ENCODE results near the gene ELOVL3.

The ELOVL3 gene

DNA sequence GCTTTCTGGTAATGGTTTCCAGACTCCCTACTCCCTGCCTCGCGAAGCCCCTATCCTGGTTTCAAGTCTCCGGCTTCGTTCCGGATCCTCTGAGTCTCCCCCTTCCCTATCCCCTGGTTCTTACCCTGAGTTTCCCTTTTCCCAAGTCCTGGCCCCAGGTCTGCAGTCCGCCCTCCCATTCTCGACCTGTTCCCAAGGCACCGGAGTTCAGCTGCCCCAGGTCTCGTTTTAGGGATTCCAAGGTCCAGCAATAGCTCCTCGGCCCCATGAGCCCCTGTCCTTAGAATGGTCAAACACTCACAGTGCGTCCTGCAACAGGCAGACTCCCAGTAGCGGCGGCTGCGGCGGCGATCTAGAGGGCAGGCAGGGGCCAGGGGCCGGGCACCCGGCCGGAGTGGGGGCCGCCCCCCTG is 14.9 kb downstream of the ELOVL3 start:
- TF ChIP-seq CTCF (conservative IDR thresholded peaks at IDR 0.05; ENCODE audit: low read depth), result no peak
- H3K27ac ChIP-seq, result no peak overlapping the region
- DNase-seq (ENCODE audit: low spot score), result no peak
- ChIA-PET POLR2A (ENCODE audit: low non-redundant PET) (no interaction called here), CTCF (interaction anchor here (0.7 to 2.3 kb wide), 3 partner anchors 9 to 27 kb away, joined by 3 to 12 read pairs (median 11); no protein-coding TSS in a partner anchor)

GRCh38 chr10:102241444-102242117 is 15.5 kb downstream of the ELOVL3 start, which contains the start of gene PITX3:
TSS of gene PITX3 (minus strand) at chr10:102241512. CDS start at chr10:102232080, 9,432 bp downstream.
- peak; percentile 98 for DNase-seq (ENCODE audit: low spot score)
- no peak within 1 kb of the TSS for H3K27ac ChIP-seq
- POLR2A ChIA-PET (ENCODE audit: low non-redundant PET), result no interaction called here
- CTCF ChIA-PET, result interaction anchor here (0.7 to 2.3 kb wide), 3 partner anchors 10 to 27 kb away, joined by 3 to 12 read pairs (median 11); no protein-coding TSS in a partner anchor
- no peak for TF ChIP-seq CTCF (conservative IDR thresholded peaks at IDR 0.05; ENCODE audit: low read depth)

- H3K27ac ChIP-seq, result no peak overlapping the region
- no peak for TF ChIP-seq CTCF (conservative IDR thresholded peaks at IDR 0.05; ENCODE audit: low read depth)
- no peak for DNase-seq (ENCODE audit: low spot score)
- ChIA-PET POLR2A (ENCODE audit: low non-redundant PET) (no interaction called here), CTCF (no interaction called here)
These were observed 16.0 kb downstream of the ELOVL3 start for GRCh38 chr10:102242118-102242485.

DNA sequence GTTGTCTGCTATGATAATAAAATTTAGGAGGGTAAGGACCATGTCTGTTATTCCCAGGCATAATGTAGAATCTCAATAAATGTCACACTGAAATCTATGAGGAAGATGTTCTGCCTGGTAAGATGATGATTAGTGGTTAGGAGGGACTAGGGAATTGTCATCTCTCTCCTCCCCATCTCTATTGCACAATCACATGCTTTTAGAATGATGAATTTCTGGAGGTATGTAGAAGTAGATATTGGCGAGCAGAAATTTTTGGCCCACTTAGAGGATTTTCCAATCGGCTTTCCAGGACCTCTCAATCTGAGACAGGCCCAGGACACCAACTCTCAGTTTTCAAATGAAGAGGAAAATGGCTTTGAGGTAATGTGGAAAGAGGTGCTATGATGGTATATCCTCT is 17.2 kb downstream of the ELOVL3 start:
- H3K27ac ChIP-seq, result peak overlapping the region; percentile 56; the same call in 1 of the 2 replicates
- ChIA-PET POLR2A (ENCODE audit: low non-redundant PET) (interaction anchor here (0.7 kb wide), 1 partner anchor 119 kb away, joined by 5 read pairs; no protein-coding TSS in a partner anchor), CTCF (interaction anchor here (0.6 to 0.7 kb wide), 2 partner anchors 146 to 173 kb away, joined by 4 to 5 read pairs; no protein-coding TSS in a partner anchor)
- TF ChIP-seq CTCF (conservative IDR thresholded peaks at IDR 0.05; ENCODE audit: low read depth), result no peak
- peak; percentile 88 for DNase-seq (ENCODE audit: low spot score)

GRCh38 chr10:102245082-102245931 is 19.2 kb downstream of the ELOVL3 start, which contains the start of gene GBF1:
TSS of gene GBF1 (plus strand) at chr10:102245532. CDS start at chr10:102258939, 13,407 bp downstream.
- peak; percentile 100 for DNase-seq (ENCODE audit: low spot score)
- no peak for TF ChIP-seq CTCF (conservative IDR thresholded peaks at IDR 0.05; ENCODE audit: low read depth)
- H3K27ac ChIP-seq, result peak within 1 kb of the TSS; percentile 84
- ChIA-PET CTCF (interaction anchor here (0.5 to 1.4 kb wide), 4 partner anchors 8 to 18 kb away, joined by 3 to 4 read pairs (median 3); no protein-coding TSS in a partner anchor), POLR2A (ENCODE audit: low non-redundant PET) (interaction anchor here (0.5 to 0.6 kb wide), 2 partner anchors 33 to 348 kb away, joined by 3 to 5 read pairs; no protein-coding TSS in a partner anchor)

- H3K27ac ChIP-seq, result peak overlapping the region; percentile 84
- POLR2A ChIA-PET (ENCODE audit: low non-redundant PET), result interaction anchor here (0.5 kb wide), 1 partner anchor 348 kb away, joined by 3 read pairs; no protein-coding TSS in a partner anchor
- no peak for TF ChIP-seq CTCF (conservative IDR thresholded peaks at IDR 0.05; ENCODE audit: low read depth)
- CTCF ChIA-PET, result interaction anchor here (0.7 to 1.4 kb wide), 2 partner anchors 9 to 15 kb away, joined by 3 read pairs; no protein-coding TSS in a partner anchor
- DNase-seq (ENCODE audit: low spot score), result no peak
These were observed 19.8 kb downstream of the ELOVL3 start for GRCh38 chr10:102245932-102246251.

Measured in RWPE1 (cell line).